ENCODE measurements around the gene KRABD2.
"Not testable (repeated sequence)": the region's sequence is repeated elsewhere in the genome, so short reads cannot be mapped to it uniquely, and the experiment has no call there.

Gene KRABD2

GRCh38 chr17:8397636-8398035 is 21.1 kb upstream of the KRABD2 start, which contains the start of gene RNF222:
TSS of gene RNF222 (minus strand) at chr17:8397827. CDS start at chr17:8393461, 4,366 bp downstream.
- Mint-ChIP-seq H3K9me3 (ENCODE audit: insufficient read depth) (no peaks in the 10 kb centered on the region), H3K27me3 (peaks cover 34% of the 10 kb centered on the region), H3K27ac (no peak within 1 kb of the TSS), H3K4me3 (no peak within 1 kb of the TSS), H3K4me1 (peaks cover 9% of the 10 kb centered on the region)
- CTCF ChIA-PET, result interaction anchor here (0.7 kb wide), 1 partner anchor 13 kb away, joined by 3 read pairs; no protein-coding TSS in a partner anchor
- Histone ChIP-seq H2AFZ (ENCODE audit: insufficient read depth, low read depth, low read length, poor library complexity, severe bottlenecking) (no peak within 1 kb of the TSS), H3K27ac (ENCODE audit: low read length in 2 of 2) (no peak within 1 kb of the TSS), H3K4me1 (ENCODE audit: control insufficient read depth in 2 of 2, insufficient read depth in 2 of 2, low read length in 2 of 2) (peaks cover 11 to 14% of the 10 kb centered on the region in 2 donors), H3K4me3 (ENCODE audit: control extremely low read depth in 1 of 5, extremely low read depth in 1 of 5, insufficient read depth in 1 of 5, low read depth in 2 of 5, low read length in 4 of 5) (no peak within 1 kb of the TSS), H3K36me3 (replicated peaks in 1 of 2; ENCODE audit: control extremely low read depth in 1 of 2, control insufficient read depth in 1 of 2, extremely low read depth in 1 of 2, insufficient read depth in 2 of 2, low read length in 1 of 2) (no peaks in the 10 kb centered on the region), H3K9me3 (ENCODE audit: control extremely low read depth in 1 of 3, control insufficient read depth in 2 of 3, insufficient read depth in 1 of 3, low read length in 2 of 3) (peaks cover 0 to 19% (median 2%) of the 10 kb centered on the region in 3 donors), H3K9ac (ENCODE audit: low read length) (no peak within 1 kb of the TSS), H4K20me1 (ENCODE audit: control insufficient read depth, insufficient read depth, low read length, poor library complexity, severe bottlenecking) (no peaks in the 10 kb centered on the region), H3K4me2 (replicated peaks; ENCODE audit: low read depth, low read length, poor library complexity, severe bottlenecking) (no peak within 1 kb of the TSS), H3K79me2 (ENCODE audit: control insufficient read depth, insufficient read depth, low read length) (no peaks in the 10 kb centered on the region), H3K27me3 (replicated peaks in 1 of 4; ENCODE audit: control extremely low read depth in 1 of 4, control insufficient read depth in 3 of 4, insufficient read depth in 4 of 4, low read length in 3 of 4) (peaks cover 0 to 26% (median 17%) of the 10 kb centered on the region in 4 experiments)
- TF ChIP-seq CTCF (IDR thresholded peaks at IDR 0.05) (no peak), EZH2 (IDR thresholded peaks at IDR 0.05; ENCODE audit: borderline replicate concordance, insufficient read depth, low read depth, low read length, poor library complexity, severe bottlenecking) (no peak)
- 67% methylated on average over 13 of the region's 13 CpGs for WGBS (ENCODE audit: insufficient coverage)
- ATAC-seq (ENCODE audit: low read depth) (no peak), DNase-seq (no peak)
- intact Hi-C loops (cut with micrococcal nuclease), result no loop called here
- POLR2A ChIA-PET, result no interaction called here

GRCh38 chr17:8394497-8394896 is 18.0 kb upstream of the KRABD2 start:
- H3K4me3 ChIP-seq (ENCODE audit: control extremely low read depth in 1 of 5, extremely low read depth in 1 of 5, insufficient read depth in 1 of 5, low read depth in 2 of 5, low read length in 4 of 5); H3K4me3 Mint-ChIP-seq; H4K20me1 ChIP-seq (ENCODE audit: control insufficient read depth, insufficient read depth, low read length, poor library complexity, severe bottlenecking); DNase-seq; intact Hi-C loops (cut with micrococcal nuclease); H3K36me3 ChIP-seq (replicated peaks in 1 of 2; ENCODE audit: control extremely low read depth in 1 of 2, control insufficient read depth in 1 of 2, extremely low read depth in 1 of 2, insufficient read depth in 2 of 2, low read length in 1 of 2); H3K79me2 ChIP-seq (ENCODE audit: control insufficient read depth, insufficient read depth, low read length); H3K27ac Mint-ChIP-seq; H3K9me3 Mint-ChIP-seq (ENCODE audit: insufficient read depth); ATAC-seq (ENCODE audit: low read depth); H3K4me2 ChIP-seq (replicated peaks; ENCODE audit: low read depth, low read length, poor library complexity, severe bottlenecking); H2AFZ ChIP-seq (ENCODE audit: insufficient read depth, low read depth, low read length, poor library complexity, severe bottlenecking); POLR2A ChIA-PET; H3K4me1 Mint-ChIP-seq; H3K27ac ChIP-seq (ENCODE audit: low read length in 2 of 2); H3K9ac ChIP-seq (ENCODE audit: low read length): not testable (repeated sequence)
- H3K27me3 Mint-ChIP-seq, result peaks cover 19% of the 10 kb centered on the region
- 96% methylated on average over 7 of the region's 9 CpGs for WGBS (ENCODE audit: insufficient coverage)
- peaks cover 0 to 21% (median 10%) of the 10 kb centered on the region in 4 experiments for H3K27me3 ChIP-seq (replicated peaks in 1 of 4; ENCODE audit: control extremely low read depth in 1 of 4, control insufficient read depth in 3 of 4, insufficient read depth in 4 of 4, low read length in 3 of 4)
- peaks cover 0 to 19% (median 2%) of the 10 kb centered on the region in 3 donors for H3K9me3 ChIP-seq (ENCODE audit: control extremely low read depth in 1 of 3, control insufficient read depth in 2 of 3, insufficient read depth in 1 of 3, low read length in 2 of 3)
- CTCF ChIA-PET, result interaction anchor here (0.7 to 1.8 kb wide), 4 partner anchors 15 to 392 kb away, joined by 3 to 6 read pairs (median 4); no protein-coding TSS in a partner anchor
- peaks cover 11 to 14% of the 10 kb centered on the region in 2 donors for H3K4me1 ChIP-seq (ENCODE audit: control insufficient read depth in 2 of 2, insufficient read depth in 2 of 2, low read length in 2 of 2)

Measured in B cell (primary cell).